Measurements from ENCODE around the gene PAK5. TPM values are rescaled to one million over a fixed set of nuclear protein-coding genes. Genes with fewer than 3 reads are reported as not detected.

The PAK5 gene
- total RNA-seq, 1 experiment from 2014 or later, result not detected

GRCh38 chr20:9627219-9627618 is 211.7 kb downstream of the PAK5 start:
- ChIA-PET POLR2A (no interaction called here), CTCF (interaction anchor here (1.0 kb wide), 1 partner anchor 9 kb away, joined by 6 read pairs; no protein-coding TSS in a partner anchor)

More at GRCh38 chr20:9627219-9627618, 211.7 kb downstream of the PAK5 start:
- Histone ChIP-seq H4K20me1 (ENCODE audit: insufficient read depth) (no peaks in the 10 kb centered on the region), H3K36me3 (ENCODE audit: control insufficient read depth in 1 of 2, insufficient read depth in 2 of 2, low read length in 2 of 2) (no peaks in the 10 kb centered on the region), H3K4me1 (ENCODE audit: control insufficient read depth in 1 of 2, insufficient read depth in 2 of 2, low read length in 2 of 2) (no peaks in the 10 kb centered on the region), H3K9ac (ENCODE audit: low read length) (no peak overlapping the region), H3K4me3 (replicated peaks in 1 of 2; ENCODE audit: low read depth in 1 of 2, low read length in 2 of 2) (no peak overlapping the region), H3K79me2 (ENCODE audit: insufficient read depth, low read length) (no peaks in the 10 kb centered on the region), H2AFZ (ENCODE audit: low read depth, low read length, poor library complexity, severe bottlenecking) (no peak overlapping the region), H3K9me2 (ENCODE audit: insufficient read depth) (no peaks in the 10 kb centered on the region), H3K27ac (ENCODE audit: low read depth, low read length) (no peak overlapping the region), H3K4me2 (ENCODE audit: low read length) (no peak overlapping the region), H3K9me3 (ENCODE audit: control insufficient read depth in 1 of 2, insufficient read depth in 1 of 2, low read depth in 1 of 2, low read length in 2 of 2) (no peaks in the 10 kb centered on the region), H3K27me3 (ENCODE audit: insufficient read depth, low read length) (0 out of 2 replicates have a peak, but pooled peaks cover 8% of the 10 kb centered on the region)
- intact Hi-C loops (cut with micrococcal nuclease), result no loop called here
- BruUV-seq (replicated peaks), result no TSS peak
- no peak for DNase-seq (ENCODE audit: low read depth, low spot score)
- ATAC-seq, result no peak
- RAD21 ChIA-PET (ENCODE audit: low non-redundant PET in 1 of 2, low total read pairs in 2 of 2, uncharacterized antibody in 2 of 2, unreplicated experiment in 2 of 2), result interaction anchor here in 1 of 2 experiments (0.6 kb wide), 1 partner anchor 891 kb away, joined by 7 read pairs; no protein-coding TSS in a partner anchor
- TF ChIP-seq ZFX (IDR thresholded peaks at IDR 0.05), result no peak
- no peak for TF ChIP-seq ATF3 (IDR thresholded peaks at IDR 0.05)
- no peak for TF ChIP-seq POLR2A (IDR thresholded peaks at IDR 0.05; ENCODE audit: borderline replicate concordance, extremely low read depth, insufficient read depth, insufficient read length)
- TF ChIP-seq ELF1 (IDR thresholded peaks at IDR 0.05; ENCODE audit: borderline replicate concordance, low read depth), result no peak
- no peak for TF ChIP-seq RAD21 (IDR thresholded peaks at IDR 0.05; ENCODE audit: low read depth)
- no peak for TF ChIP-seq MAX (IDR thresholded peaks at IDR 0.05)
- no peak for TF ChIP-seq CBX3 (IDR thresholded peaks at IDR 0.05; ENCODE audit: low read depth)
- TF ChIP-seq, protein P1, sequence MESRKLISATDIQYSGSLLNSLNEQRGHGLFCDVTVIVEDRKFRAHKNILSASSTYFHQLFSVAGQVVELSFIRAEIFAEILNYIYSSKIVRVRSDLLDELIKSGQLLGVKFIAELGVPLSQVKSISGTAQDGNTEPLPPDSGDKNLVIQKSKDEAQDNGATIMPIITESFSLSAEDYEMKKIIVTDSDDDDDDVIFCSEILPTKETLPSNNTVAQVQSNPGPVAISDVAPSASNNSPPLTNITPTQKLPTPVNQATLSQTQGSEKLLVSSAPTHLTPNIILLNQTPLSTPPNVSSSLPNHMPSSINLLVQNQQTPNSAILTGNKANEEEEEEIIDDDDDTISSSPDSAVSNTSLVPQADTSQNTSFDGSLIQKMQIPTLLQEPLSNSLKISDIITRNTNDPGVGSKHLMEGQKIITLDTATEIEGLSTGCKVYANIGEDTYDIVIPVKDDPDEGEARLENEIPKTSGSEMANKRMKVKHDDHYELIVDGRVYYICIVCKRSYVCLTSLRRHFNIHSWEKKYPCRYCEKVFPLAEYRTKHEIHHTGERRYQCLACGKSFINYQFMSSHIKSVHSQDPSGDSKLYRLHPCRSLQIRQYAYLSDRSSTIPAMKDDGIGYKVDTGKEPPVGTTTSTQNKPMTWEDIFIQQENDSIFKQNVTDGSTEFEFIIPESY (IDR thresholded peaks at IDR 0.05; ENCODE audit: extremely low read depth, insufficient replicate concordance, low read length), result no peak
- TF ChIP-seq JUND (IDR thresholded peaks at IDR 0.05), result no peak
- TF ChIP-seq SRF (IDR thresholded peaks at IDR 0.05; ENCODE audit: low read depth), result no peak
- TF ChIP-seq EZH2phosphoT487 (IDR thresholded peaks at IDR 0.05; ENCODE audit: borderline replicate concordance), result no peak
- TF ChIP-seq TCF7L2 (IDR thresholded peaks at IDR 0.05; ENCODE audit: borderline replicate concordance, extremely low read depth, insufficient read depth, insufficient read length), result no peak
- TF ChIP-seq, protein P2, sequence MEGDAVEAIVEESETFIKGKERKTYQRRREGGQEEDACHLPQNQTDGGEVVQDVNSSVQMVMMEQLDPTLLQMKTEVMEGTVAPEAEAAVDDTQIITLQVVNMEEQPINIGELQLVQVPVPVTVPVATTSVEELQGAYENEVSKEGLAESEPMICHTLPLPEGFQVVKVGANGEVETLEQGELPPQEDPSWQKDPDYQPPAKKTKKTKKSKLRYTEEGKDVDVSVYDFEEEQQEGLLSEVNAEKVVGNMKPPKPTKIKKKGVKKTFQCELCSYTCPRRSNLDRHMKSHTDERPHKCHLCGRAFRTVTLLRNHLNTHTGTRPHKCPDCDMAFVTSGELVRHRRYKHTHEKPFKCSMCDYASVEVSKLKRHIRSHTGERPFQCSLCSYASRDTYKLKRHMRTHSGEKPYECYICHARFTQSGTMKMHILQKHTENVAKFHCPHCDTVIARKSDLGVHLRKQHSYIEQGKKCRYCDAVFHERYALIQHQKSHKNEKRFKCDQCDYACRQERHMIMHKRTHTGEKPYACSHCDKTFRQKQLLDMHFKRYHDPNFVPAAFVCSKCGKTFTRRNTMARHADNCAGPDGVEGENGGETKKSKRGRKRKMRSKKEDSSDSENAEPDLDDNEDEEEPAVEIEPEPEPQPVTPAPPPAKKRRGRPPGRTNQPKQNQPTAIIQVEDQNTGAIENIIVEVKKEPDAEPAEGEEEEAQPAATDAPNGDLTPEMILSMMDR (IDR thresholded peaks at IDR 0.05 in 2 of 3, conservative IDR thresholded peaks at IDR 0.05 in 1 of 3; ENCODE audit: borderline replicate concordance in 1 of 3, insufficient read depth in 1 of 3, low read depth in 2 of 3, low read length in 2 of 3), result no peak
- TF ChIP-seq ZNF274 (IDR thresholded peaks at IDR 0.05; ENCODE audit: low read depth, low read length), result no peak
- no peak for TF ChIP-seq SP1 (IDR thresholded peaks at IDR 0.05; ENCODE audit: low read depth)
- no peak for TF ChIP-seq EZH2 (IDR thresholded peaks at IDR 0.05)
